Measurements from ENCODE around the gene IGFALS.

The IGFALS gene

GRCh38 chr16:1763521-1764511, 29.7 kb downstream of the IGFALS start:
- DNase-seq = no peak

- DNase-seq = no peak
These were observed 30.5 kb downstream of the IGFALS start for GRCh38 chr16:1762879-1763520.

- no peak for DNase-seq
These were observed 31.2 kb downstream of the IGFALS start for GRCh38 chr16:1762196-1762878.

- DNase-seq = no peak
These were observed 31.8 kb downstream of the IGFALS start for GRCh38 chr16:1761751-1762150.

- DNase-seq = no peak
These were observed 32.6 kb downstream of the IGFALS start for GRCh38 chr16:1760911-1761310.

- no peak for DNase-seq
These were observed 34.0 kb downstream of the IGFALS start for GRCh38 chr16:1759511-1759910.

GRCh38 chr16:1758923-1759322, 34.6 kb downstream of the IGFALS start:
- no peak for DNase-seq

- no peak for DNase-seq
These were observed 35.6 kb downstream of the IGFALS start for GRCh38 chr16:1757714-1758461.

GRCh38 chr16:1754204-1754603, 39.3 kb downstream of the IGFALS start:
- DNase-seq = no peak

GRCh38 chr16:1752853-1753252, 40.7 kb downstream of the IGFALS start:
- no peak for DNase-seq

GRCh38 chr16:1751946-1752345, 41.6 kb downstream of the IGFALS start:
- DNase-seq = no peak

- no peak for DNase-seq
These were observed 44.1 kb downstream of the IGFALS start for GRCh38 chr16:1749152-1750117.

GRCh38 chr16:1747934-1748333, 45.6 kb downstream of the IGFALS start:
- DNase-seq = no peak

GRCh38 chr16:1746693-1747195, 46.8 kb downstream of the IGFALS start:
- DNase-seq = no peak

GRCh38 chr16:1745900-1746692, 47.4 kb downstream of the IGFALS start:
- no peak for DNase-seq

GRCh38 chr16:1745181-1745899, 48.2 kb downstream of the IGFALS start:
- DNase-seq = no peak

GRCh38 chr16:1744338-1744840, 49.1 kb downstream of the IGFALS start:
- no peak for DNase-seq

GRCh38 chr16:1743376-1744337, 49.8 kb downstream of the IGFALS start:
- DNase-seq = no peak
